Type B pancreatic cell (in vitro differentiated cells): ENCODE data around the gene MIER1. TPM values are rescaled to one million over a fixed set of nuclear protein-coding genes. Genes with fewer than 3 reads are reported as not detected.
"Not testable (repeated sequence)": the region's sequence is repeated elsewhere in the genome, so short reads cannot be mapped to it uniquely, and the experiment has no call there.

Experiments used
- DNase-seq: peaks from one replicate; pipeline ENCODE4 v3.0.0; 2021; ENCODE audit warnings: mixed read lengths; ENCODE audit not compliant: unreplicated experiment; ENCODE audit errors: extremely low spot score
- H3K27ac Mint-ChIP-seq: 2 replicates; pipeline ENCODE4 v1.8.0; 2021; ENCODE audit warnings: mild to moderate bottlenecking, mixed read lengths
- H3K27me3 Mint-ChIP-seq: 2 replicates; pipeline ENCODE4 v1.8.0; 2021; ENCODE audit warnings: mixed read lengths
- H3K36me3 Mint-ChIP-seq: 2 replicates; pipeline ENCODE4 v1.8.0; 2021; ENCODE audit warnings: mixed read lengths
- H3K4me1 Mint-ChIP-seq: one replicate; pipeline ENCODE4 v1.8.0; 2021; ENCODE audit warnings: mixed read lengths; ENCODE audit not compliant: unreplicated experiment
- H3K4me3 Mint-ChIP-seq: 2 replicates; pipeline ENCODE4 v1.8.0; 2021; ENCODE audit warnings: mild to moderate bottlenecking, mixed read lengths
- H3K9me3 Mint-ChIP-seq: 2 replicates; pipeline ENCODE4 v1.8.0; 2021; ENCODE audit warnings: mixed read lengths
- total RNA-seq: library from RNA; stranded (reverse); gene quantifications from 2 replicates; pipeline ENCODE4 v1.2.1, GENCODE V29; 2021; ENCODE audit warnings: low replicate concordance
- TF ChIP-seq, protein P1 (sequence below): fragments of 200-600 bp; sonication (generic); conservative IDR thresholded peaks from 2 replicates; pipeline ENCODE4 v1.5.0; 2021; ENCODE audit warnings: antibody characterized with exemption, mild to moderate bottlenecking

The MIER1 gene
- total RNA-seq, 1 donor from 2014 or later, result 27.8 TPM

DNA sequence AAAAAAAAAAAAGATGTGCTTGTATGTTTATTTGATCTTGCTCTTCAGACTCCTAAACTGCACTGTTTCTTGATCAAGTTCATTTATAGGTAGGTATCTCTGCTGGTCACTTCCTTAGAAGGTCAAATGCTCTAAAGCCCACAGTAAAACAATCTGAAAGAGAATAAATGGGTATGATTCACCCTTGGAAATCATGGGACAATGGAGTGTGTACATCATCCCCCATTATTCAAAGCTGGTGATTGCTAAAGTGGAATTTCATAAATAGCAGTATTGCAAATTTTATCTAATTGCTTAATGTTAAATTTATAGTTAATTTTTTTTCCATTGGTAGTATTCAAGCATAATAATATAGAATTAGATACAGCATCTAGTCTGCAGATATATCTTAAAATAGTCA, 53.4 kb downstream of the MIER1 start:
- H3K36me3 Mint-ChIP-seq, result peaks cover 7% of the 10 kb centered on the region
- no peak for DNase-seq
- no peak overlapping the region for H3K27ac Mint-ChIP-seq
- H3K27me3 Mint-ChIP-seq, result no peaks in the 10 kb centered on the region
- no peak overlapping the region for H3K4me3 Mint-ChIP-seq
- H3K9me3 Mint-ChIP-seq, result no peaks in the 10 kb centered on the region
- no peaks in the 10 kb centered on the region for H3K4me1 Mint-ChIP-seq
- TF ChIP-seq, protein P1, sequence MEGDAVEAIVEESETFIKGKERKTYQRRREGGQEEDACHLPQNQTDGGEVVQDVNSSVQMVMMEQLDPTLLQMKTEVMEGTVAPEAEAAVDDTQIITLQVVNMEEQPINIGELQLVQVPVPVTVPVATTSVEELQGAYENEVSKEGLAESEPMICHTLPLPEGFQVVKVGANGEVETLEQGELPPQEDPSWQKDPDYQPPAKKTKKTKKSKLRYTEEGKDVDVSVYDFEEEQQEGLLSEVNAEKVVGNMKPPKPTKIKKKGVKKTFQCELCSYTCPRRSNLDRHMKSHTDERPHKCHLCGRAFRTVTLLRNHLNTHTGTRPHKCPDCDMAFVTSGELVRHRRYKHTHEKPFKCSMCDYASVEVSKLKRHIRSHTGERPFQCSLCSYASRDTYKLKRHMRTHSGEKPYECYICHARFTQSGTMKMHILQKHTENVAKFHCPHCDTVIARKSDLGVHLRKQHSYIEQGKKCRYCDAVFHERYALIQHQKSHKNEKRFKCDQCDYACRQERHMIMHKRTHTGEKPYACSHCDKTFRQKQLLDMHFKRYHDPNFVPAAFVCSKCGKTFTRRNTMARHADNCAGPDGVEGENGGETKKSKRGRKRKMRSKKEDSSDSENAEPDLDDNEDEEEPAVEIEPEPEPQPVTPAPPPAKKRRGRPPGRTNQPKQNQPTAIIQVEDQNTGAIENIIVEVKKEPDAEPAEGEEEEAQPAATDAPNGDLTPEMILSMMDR, result no peak

DNA sequence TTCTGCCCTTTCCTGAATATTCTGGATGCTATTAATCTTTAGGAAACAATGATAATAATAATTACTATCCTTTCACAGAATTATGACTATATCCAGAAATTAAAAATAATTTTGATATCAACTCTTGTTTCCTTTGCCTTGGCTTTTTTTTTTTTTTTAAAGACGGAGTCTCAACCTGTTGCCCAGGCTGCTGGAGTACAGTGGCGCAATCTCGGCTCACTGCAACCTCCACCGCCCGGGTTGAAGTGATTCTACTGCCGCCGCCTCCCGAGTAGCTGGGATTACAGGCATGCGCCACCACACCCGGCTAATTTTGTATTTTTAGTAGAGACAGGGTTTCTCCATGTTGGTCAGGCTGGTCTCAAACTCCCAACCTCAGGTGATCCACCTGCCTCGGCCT, 54.8 kb downstream of the MIER1 start:
- H3K9me3 Mint-ChIP-seq, H3K4me3 Mint-ChIP-seq, DNase-seq, H3K27me3 Mint-ChIP-seq, H3K4me1 Mint-ChIP-seq, H3K27ac Mint-ChIP-seq: not testable (repeated sequence)
- peaks cover 12% of the 10 kb centered on the region for H3K36me3 Mint-ChIP-seq

DNA sequence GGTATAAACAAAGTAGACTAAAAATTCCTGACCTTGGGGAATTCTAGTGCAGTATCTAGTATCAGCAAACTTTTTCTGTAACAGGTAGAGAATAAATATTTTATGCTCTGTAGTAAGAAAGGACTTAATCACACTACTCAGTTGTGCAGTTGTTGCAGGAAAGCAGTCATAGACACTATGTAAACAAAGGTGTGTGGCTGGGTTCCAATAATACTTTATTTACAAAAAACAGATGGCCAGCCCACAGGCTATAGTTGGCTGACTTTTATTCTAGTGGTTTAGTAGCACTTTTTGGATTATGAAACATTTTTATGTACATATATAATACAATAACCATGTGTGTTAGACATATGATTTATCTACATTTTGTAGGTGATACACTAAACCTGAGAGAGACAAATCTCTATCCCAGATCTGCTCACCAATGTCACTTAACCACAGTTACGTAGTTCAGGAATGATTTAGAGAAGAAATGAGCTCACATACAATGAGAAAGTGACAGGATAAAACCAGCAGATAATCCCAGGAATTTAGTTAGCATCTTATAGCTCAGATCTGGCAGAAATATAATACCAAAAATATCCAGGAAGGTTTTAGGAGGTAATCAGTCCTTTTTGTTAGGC, 56.1 kb downstream of the MIER1 start:
- TF ChIP-seq, protein P1, result no peak
- Mint-ChIP-seq H3K9me3 (no peaks in the 10 kb centered on the region), H3K27ac (no peak overlapping the region), H3K4me3 (no peak overlapping the region), H3K27me3 (no peaks in the 10 kb centered on the region), H3K36me3 (peaks cover 12% of the 10 kb centered on the region), H3K4me1 (no peaks in the 10 kb centered on the region)
- DNase-seq, result no peak

DNA sequence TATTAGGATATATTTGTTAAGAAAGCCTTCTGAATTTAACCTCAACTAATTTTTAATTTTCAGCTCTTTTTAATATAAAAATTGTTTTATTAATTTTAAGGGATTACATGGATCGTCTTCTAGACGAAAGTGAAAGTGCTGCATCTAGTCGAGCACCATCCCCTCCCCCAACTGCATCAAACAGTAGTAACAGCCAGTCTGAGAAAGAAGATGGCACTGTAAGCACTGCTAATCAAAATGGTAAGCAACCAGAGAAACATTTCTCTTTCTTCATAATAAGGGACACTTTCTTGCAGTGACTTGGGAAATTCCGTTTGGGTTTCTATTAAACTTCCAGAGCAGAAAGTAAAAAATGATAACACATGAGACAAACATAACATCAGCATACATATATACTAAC, 56.9 kb downstream of the MIER1 start:
- Mint-ChIP-seq H3K27me3 (no peaks in the 10 kb centered on the region), H3K27ac (no peak overlapping the region), H3K4me1 (no peaks in the 10 kb centered on the region), H3K36me3 (peaks cover 9% of the 10 kb centered on the region), H3K9me3 (no peaks in the 10 kb centered on the region), H3K4me3 (no peak overlapping the region)
- TF ChIP-seq, protein P1, result no peak
- DNase-seq, result no peak

DNA sequence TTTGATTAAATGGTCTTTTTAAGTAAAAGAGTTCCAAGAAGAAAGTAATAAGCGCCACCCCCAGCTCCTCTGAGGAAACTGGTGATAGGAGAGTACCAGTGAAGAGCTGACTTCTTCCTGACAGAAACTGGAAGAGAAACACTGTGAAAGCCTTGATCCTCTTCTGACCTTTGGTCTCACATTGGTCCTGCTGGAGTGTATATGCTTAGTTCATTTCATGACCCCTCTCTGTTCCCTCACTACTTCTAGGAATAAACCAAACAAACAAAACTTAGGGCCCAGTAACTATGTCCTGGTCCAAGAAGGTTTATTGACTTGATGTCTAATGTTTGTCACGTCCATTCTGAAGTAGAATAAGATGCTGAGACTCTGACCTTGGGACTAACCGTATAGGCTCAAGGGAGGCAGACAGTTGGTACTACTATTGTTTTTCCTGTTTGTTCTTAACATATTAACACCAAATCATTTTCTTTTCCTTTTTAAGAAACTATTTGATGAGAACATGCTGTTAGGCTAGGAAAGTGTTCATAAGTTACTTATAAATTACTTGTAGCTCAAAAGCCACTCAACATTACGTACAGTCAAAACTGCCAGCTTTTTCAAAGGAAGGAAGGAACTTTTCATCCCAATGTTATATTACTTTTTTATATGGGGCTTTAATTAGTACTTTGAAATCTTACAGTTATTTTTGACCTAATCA, 57.9 kb downstream of the MIER1 start:
- Mint-ChIP-seq H3K9me3 (no peaks in the 10 kb centered on the region), H3K4me3 (no peak overlapping the region), H3K27me3 (no peaks in the 10 kb centered on the region), H3K36me3 (peaks cover 11% of the 10 kb centered on the region), H3K4me1 (no peaks in the 10 kb centered on the region), H3K27ac (no peak overlapping the region)
- DNase-seq, result no peak
- TF ChIP-seq, protein P1, result no peak

DNA sequence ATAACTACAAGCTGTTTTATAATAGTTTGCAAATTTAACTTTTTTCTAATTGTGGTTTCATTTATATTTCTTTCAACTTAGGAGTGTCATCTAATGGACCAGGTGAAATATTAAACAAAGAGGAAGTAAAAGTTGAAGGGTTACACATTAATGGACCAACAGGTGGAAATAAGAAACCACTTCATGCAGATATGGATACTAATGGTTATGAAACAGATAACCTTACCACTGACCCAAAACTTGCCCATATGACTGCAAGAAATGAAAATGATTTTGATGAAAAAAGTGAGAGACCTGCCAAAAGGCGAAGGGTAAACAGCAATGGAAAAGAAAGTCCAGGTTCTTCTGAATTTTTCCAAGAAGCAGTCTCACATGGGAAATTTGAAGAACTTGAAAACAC, 59.7 kb downstream of the MIER1 start:
- Mint-ChIP-seq H3K27me3 (no peaks in the 10 kb centered on the region), H3K36me3 (peaks cover 14% of the 10 kb centered on the region), H3K9me3 (no peaks in the 10 kb centered on the region), H3K27ac (no peak overlapping the region), H3K4me3 (no peak overlapping the region), H3K4me1 (no peaks in the 10 kb centered on the region)
- TF ChIP-seq, protein P1, result no peak
- no peak for DNase-seq
